B cell (primary cell): ENCODE results near the gene TMEM125.

Source experiments
- CTCF ChIP-seq: fragments of 200-600 bp; IDR thresholded peaks from one replicate; pipeline ENCODE4 v1.8.0; 2022; ENCODE audit warnings: antibody characterized with exemption, mild to moderate bottlenecking
- EZH2 ChIP-seq: IDR thresholded peaks from 2 replicates; pipeline ENCODE4 v1.6.1; 2012; ENCODE audit warnings: borderline replicate concordance, low read depth, mild to moderate bottlenecking, moderate library complexity, low read length; ENCODE audit not compliant: insufficient read depth, poor library complexity, severe bottlenecking

- TF ChIP-seq CTCF = no peak
- no peak for TF ChIP-seq EZH2
Measured at GRCh38 chr1:43308635-43309404, 39.0 kb downstream of the TMEM125 start.
